Stimulated activated CD4-positive, alpha-beta T cell treated with anti-CD3 and anti-CD28 coated beads, Interleukin-2, amount 100 ng/mL, for 4 hours (primary cell): ENCODE data around the gene GLE1.
"Not testable (repeated sequence)": the region's sequence is repeated elsewhere in the genome, so short reads cannot be mapped to it uniquely, and the experiment has no call there.

Experiments
- DNase-seq: peaks from one replicate; pipeline ENCODE4 v3.0.0-alpha.2; 2020; ENCODE audit warnings: low read depth

Gene GLE1

DNA sequence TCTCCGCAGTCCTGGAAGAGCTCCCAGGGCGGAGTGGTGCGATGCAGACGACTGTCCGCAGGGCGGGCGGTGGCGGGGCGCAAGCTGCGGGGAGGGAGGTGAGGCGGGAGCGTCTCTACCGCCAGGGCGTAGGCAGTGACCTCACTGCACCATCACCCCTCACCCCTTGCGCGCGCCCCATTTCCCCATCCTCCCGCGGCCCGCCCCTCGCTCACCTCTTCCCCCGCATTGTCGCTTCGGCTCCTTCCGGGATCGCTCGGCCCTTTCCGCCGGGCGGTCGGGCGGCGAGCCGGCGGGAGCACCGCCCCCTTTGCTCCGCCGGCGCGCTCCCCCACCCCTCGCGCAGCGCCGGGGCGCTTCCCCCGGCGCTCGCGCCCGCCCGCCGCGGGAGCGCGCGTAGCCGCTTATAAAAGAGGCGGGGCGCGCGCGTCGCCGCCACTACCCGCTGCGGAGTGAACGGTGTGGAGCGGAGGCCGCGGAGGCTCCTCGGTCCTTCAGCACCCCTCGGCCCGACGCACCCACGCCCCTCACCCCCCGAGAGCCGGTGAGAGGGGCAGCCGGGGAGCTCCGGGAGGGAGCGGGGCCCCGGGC is 47.7 kb downstream of the GLE1 start, which contains the start of gene SPTAN1:
Gene SPTAN1, plus strand, starts transcription at position 435 of the 591 bp plus-strand sequence. CDS start 14,154 bp downstream, outside the sequence.
- peak; percentile 88 for DNase-seq

GRCh38 chr9:128552744-128553440 is 48.4 kb downstream of the GLE1 start:
- peak; percentile 37 for DNase-seq

DNA sequence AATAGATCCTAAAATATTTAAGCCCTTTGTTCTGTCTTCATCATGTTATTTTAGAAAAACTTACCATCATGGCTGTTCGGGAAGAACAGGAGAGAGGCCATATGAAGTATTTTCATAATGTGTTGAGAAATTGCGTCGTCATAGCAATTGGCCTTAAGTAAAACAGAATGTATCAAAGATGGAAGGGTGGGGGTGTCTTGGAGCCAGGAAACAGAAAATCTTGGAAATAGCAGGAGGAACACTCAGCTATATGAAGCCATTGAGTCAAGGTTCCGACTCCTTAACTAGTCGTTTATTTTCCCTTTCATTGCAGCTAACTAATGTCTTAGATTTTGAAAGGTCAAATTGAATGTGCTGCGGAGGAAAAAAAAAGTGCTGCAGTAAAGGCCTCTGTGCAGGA is 49.2 kb downstream of the GLE1 start:
- DNase-seq: no peak

DNA sequence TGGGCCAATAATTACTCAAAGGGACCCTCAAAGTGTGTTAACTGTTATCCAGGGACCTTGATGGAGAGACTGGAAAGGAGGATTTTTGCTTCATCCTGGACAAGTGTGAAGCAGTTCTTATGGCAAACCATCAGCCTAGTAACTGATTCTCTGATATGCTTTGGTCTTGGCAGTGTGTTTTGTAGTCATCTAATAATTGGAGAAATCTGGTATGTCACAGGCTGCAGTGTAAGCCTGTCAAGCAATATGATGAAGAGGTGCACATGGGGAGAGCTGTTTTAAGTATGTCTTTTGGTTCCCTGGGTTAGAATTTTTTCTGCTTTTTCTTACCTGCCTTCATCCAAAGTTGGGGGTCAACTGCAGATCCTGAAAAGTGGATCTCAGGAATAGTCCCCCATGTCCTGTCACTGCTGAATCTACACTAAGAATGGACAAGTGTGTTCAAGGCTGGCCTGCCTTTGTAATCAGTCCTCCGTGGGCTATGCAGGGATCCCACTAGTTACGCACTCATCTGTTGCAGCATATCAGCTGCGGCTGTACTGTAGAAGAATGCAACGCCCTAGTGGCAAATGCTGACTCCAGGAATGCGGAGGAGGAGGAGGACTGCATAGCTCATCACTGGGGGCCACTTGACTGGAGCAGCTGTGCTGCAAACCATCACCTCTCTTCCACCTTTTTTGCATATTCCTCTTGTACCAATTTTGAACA is 49.8 kb downstream of the GLE1 start:
- DNase-seq: no peak

DNA sequence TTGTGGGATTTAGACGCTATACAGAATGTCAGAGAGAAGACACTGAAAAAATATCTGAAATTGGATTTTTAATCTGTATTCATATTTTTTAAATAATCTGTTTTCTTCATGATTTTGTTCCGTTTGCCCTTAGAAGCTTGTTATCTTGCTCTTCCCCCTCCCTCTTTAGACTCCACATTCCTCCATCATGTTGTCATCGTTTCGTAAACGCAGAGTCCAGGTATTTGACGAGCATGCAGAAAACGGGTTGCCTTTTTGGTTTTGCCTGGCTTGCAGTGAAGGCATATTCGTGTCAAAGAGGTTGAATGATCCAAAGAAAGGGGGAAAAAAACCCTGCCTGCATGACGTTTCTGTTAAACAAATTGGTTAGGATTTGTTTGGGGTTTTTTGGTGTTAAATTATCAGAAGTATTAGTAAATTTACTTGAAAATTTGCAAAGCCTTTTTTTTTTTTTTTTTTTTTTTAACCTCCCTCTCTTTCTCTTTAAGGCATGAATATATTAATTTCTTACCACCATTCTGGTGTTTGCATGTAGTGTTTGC is 50.7 kb downstream of the GLE1 start:
- no peak for DNase-seq

DNA sequence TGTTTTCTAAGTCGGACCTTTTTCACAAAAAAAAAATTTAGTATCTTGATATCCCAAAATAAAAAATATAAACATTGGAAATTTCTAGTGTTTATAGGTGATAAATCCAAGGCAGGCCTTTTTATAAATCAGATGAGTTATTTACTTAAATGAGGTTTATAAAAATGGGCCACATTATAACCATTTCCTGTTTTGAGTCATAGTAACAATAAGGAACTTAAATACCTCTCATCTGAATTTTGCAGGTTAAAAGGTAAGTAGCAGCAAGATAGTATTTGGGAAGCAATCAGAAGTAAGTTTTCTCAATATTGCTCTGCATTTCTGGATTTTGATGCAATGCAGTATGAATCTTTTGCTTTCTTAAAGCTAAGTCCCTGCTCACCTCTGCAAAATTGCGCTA is 51.8 kb downstream of the GLE1 start:
- no peak for DNase-seq

DNA sequence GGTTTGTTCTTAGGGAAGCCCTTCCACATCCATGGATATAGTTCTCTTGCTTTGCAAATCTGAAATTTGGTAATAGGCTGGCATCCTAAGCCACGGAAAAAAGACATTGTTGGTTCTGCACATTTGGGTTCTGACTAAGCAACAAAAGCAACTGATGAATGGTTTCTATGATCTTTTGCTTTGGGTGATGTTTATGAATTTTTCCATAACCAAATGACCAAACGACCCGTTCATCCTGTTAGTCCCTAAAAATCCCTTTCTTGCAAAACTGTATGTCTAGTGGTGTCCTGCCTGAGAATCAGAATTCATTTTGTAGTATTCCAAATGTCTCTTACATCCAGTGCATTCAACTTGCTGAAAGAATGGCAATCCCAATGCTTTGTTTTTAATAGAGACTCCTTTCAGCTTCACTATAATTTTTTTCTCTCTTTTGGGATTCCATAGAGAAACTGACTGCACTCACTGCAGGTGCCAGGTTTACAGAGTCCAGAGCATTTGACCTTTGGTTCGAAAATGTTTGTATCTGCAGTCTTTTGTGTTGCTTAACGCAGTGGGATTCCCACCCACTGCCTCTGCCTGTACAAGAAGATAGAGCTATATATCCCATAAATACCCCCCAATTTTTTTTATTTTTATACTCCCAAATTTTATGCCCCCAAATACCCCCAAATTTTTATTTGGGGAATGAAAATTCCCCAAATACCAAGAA is 52.6 kb downstream of the GLE1 start:
- DNase-seq: no peak

DNA sequence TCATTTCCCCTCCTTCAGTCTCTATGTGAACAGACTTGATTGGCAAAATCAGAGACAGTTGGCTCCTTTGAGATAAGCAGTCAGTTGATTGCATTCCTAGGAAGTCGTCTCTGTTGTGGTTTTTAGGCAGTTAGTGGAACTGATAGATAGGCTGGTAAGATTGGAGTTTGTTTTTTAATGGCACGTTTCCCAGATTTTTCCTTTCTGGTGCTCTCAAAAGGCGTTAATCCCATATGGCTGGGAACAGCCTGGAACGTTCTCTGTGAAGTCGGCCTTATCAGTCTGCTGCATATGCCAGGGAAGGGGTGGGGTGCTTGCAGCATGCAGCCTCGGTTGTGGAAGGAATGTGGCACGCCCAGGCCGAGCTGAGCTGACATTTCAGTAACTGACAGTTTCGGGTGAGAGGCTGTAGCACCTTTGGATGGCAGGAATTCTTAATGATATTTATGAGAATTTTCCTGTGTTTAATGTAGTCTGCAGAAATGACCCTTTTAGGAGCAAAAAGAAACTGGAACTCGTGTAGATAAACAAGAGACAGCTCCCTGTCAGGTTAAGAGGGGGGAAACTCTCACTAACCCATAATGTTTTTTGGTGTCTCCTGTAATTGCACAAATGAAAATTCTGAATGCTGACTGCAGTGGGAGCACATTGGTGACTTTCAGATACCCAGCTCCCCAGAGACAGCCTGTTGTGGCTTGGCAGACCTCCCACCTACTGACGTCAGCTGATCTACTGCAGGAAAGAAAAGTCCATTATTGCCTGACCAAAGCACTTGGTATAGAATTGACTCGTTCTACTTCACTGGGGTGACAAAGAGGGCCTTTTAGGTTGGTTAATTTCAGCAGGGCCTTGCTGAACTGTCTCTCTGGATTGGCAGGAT is 54.2 kb downstream of the GLE1 start:
- no peak for DNase-seq

- no peak for DNase-seq
Measured at GRCh38 chr9:128565578-128565977, 61.1 kb downstream of the GLE1 start.

GRCh38 chr9:128568470-128569078 is 64.1 kb downstream of the GLE1 start:
- no peak for DNase-seq

DNA sequence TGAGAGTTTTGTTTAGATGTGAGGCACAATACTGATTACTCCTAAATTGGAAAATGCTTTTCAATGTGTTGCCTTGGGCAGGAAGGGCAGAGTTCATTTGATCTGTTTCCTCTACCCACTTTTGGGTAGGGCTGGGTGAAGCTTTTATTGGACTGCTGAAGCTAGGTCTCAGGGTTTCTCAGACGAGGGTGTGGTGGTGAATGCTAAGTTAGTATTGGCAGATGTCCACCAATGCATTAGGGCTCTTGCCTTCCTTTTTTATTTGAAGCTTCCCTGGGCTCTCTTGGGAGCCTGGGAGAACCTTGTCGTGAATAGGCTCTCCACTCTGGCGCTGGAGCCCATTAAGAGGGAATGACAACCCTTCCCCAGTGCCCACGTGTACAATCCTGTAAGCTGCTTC is 71.0 kb downstream of the GLE1 start:
- DNase-seq: no peak

GRCh38 chr9:128575916-128576315 is 71.4 kb downstream of the GLE1 start:
- no peak for DNase-seq

GRCh38 chr9:128577206-128577605 is 72.7 kb downstream of the GLE1 start:
- no peak for DNase-seq

- no peak for DNase-seq
Measured at GRCh38 chr9:128579194-128579593, 74.7 kb downstream of the GLE1 start.

DNA sequence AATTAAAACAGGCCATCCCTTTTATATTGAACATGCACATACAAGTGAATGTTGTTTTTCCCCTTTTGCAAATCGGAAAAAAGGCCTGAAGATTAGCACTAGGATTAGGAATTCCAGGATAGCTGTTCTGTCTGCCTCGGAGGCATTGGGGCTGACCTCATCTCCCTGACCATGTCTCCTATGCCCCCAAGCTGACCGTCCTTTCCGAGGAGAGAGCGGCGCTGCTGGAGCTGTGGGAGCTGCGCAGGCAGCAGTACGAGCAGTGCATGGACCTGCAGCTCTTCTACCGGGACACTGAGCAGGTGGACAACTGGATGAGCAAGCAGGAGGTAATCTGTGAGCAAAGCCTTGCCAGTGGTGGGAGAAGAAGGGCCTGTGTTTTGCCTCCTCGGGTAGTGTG is 76.2 kb downstream of the GLE1 start:
- DNase-seq: no peak

- DNase-seq: not testable (repeated sequence)
Measured at GRCh38 chr9:128585155-128585554, 80.6 kb downstream of the GLE1 start.

DNA sequence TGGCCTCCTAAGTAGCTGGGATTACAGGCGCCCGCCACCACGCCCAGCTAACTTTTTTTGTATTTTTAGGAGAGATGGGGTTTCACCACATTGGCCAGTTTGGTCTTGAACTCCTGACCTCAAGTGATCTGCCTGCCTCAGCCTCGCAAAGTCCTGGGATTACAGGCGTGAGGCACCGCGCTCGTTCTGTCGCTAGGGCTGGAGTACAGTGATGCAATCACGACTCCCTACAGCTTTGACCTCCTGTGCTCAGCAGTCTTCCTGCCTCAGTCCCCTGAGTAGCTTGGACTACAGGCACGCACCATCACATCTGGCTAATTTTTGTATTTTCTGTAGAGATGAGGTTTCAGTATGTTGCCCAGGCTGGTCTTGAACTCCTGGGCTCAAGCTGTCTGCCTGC is 82.4 kb downstream of the GLE1 start:
- not testable (repeated sequence) for DNase-seq

DNA sequence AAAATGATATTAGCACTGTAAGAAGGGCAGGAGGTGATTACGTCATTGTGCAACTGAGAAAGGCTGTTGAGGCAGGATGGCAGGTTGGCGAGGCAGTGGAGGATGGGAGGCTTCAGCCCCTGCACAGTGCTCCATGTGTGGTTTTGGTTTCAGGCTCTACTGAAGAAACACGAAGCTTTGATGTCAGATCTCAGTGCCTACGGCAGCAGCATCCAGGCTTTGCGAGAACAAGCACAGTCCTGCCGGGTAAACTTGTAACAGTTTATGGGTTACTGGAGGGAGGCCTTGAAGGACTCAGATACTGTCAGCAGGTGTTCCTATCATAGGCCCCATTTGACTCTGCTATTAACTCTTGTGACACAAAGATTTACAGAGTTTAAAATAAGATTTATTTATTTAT is 82.9 kb downstream of the GLE1 start:
- DNase-seq: peak; percentile 7

GRCh38 chr9:128588581-128589233 is 84.2 kb downstream of the GLE1 start:
- no peak for DNase-seq
